ENCODE measurements around the gene NDE1. TPM values are rescaled to one million over a fixed set of nuclear protein-coding genes. Genes with fewer than 3 reads are reported as not detected.

NDE1 gene
- total and polyA plus RNA-seq, 2 of the 8 experiments (the other 6 are each of a cell fraction or from before 2014, with no cell fraction given), result 13.3 to 41.3 TPM

GRCh38 chr16:15708096-15708495, 58.1 kb downstream of the NDE1 start (continued):
- no peak for TF ChIP-seq CHD7 (IDR thresholded peaks at IDR 0.05; ENCODE audit: insufficient replicate concordance, low read length)
- TF ChIP-seq RXRA (IDR thresholded peaks at IDR 0.05; ENCODE audit: insufficient read depth, low read depth, low read length), result no peak
- no peak for TF ChIP-seq NRF1 (IDR thresholded peaks at IDR 0.05; ENCODE audit: low read depth, low read length)
- no peak for TF ChIP-seq BRCA1 (IDR thresholded peaks at IDR 0.05; ENCODE audit: low read depth, low read length)
- no peak for TF ChIP-seq MAFK (IDR thresholded peaks at IDR 0.05; ENCODE audit: low read depth, low read length)
- no peak for TF ChIP-seq CEBPB (IDR thresholded peaks at IDR 0.05; ENCODE audit: low read depth, low read length)
- no peak for TF ChIP-seq GTF2F1 (IDR thresholded peaks at IDR 0.05; ENCODE audit: borderline replicate concordance, low read depth, low read length)
- no peak for TF ChIP-seq KDM1A (IDR thresholded peaks at IDR 0.05; ENCODE audit: borderline replicate concordance, low read length)
- no peak for TF ChIP-seq TEAD4 (IDR thresholded peaks at IDR 0.05; ENCODE audit: low read depth, low read length)
- no peak for TF ChIP-seq SP2 (IDR thresholded peaks at IDR 0.05; ENCODE audit: low read length)
- TF ChIP-seq SRF (IDR thresholded peaks at IDR 0.05; ENCODE audit: low read depth, low read length), result no peak

All from H1 (cell line).